DMS53 (cell line): ENCODE data around the gene SNX32.
A peak's percentile ranks its signal among the peaks of the same experiment; 100 is the strongest.

Source experiments
- DNase-seq: peaks from one replicate; lab custom pipeline; 2025; lab: John Stamatoyannopoulos, UW

Gene SNX32

DNA sequence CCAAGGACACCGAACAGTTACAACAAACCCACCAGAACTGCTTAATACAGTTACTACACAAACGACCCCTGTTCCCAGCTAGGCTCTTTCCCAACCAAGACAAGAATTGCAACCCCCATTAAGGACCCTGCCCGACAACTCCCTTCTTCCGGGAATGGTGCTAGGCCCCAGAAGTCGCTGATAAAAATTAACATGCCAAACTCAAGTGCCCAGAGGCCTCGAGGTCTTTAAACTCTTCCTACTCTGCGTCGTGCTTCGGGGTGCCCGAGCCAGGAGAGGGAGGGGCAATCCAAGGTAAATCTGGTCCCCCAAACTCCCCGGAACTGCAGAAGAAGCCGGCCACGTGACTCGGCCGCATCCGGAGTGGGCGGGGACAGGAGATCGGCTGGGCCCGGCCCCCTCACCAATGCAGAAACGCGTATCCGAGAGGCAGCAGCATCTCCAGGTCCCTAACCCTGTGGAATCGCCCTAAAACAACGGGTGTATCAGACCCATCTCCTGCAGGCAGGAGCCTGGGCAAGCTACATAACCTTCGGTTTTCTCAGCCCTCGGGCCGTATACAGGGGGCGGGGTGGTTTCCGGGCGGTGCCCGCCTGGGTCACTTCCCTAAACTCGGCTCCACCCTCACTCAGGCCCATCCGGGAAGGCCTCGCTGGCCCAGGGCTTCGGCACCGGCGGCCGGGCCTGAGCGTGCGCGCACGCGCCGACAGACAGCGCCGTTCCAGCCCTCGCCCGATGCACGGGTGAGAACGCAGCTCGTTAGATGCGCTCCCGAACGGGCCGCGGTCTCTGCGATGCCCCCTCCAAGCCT, 23.1 kb downstream of the SNX32 start:
- peak; percentile 88 for DNase-seq

DNA sequence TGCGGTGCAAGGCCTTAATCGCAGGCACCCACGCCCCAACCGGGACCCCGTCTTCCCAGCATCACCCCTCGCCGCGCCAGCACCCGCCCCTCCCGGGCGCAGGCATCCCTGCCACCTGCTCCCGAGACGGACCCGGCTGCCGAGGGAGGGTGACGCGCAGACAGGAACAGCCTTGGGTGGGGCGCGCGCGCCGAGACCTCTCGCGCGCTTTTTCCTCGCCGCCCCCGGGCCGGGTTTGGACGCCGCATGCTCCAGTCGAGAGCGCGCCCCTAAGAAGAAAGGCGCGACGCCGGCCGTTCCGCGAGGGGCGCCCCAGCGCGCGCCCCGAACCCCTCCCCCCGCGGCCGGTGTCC, 23.7 kb downstream of the SNX32 start:
- DNase-seq: peak; percentile 86

DNA sequence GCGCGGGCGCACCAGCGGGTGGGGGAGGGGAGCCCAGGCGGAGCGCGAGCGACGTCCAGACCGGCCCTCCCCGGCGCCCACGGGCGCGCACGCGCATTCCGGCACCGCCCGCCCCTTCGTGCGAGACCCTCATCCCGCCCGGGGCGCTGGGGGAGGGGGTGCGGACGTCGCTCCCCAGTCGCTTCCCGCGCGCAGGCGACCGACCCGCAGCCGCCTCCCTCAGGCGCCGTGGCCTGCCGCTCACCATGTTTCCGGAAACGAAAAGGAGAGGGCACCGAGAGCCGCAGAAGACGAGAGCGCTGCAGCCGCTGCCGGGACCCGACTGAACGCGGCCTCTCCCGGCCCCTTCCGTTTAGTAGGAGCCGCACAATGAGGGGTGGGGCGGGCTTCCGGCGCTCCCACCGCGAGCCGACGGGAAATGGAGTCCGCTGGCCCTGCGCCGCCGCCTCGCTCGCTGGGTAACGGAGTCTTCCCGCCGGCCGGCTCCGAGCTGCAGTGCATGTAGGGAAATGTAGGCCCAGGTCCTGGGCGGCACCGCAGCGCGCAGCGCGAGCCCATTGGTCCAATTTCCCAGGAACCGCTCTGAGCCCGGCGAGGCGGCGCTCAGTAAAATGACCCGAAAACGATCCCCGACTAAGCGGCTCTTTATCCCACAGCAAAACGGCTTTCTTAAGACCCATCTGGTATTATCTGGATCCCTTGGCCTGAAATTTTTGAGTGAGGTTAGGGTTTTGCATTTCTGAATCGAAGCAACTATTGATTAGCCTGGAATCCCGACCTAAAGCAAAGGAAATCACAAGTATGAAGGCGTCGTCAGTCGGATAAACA, 24.3 kb downstream of the SNX32 start, which contains the start of gene CFL1:
Gene CFL1, minus strand, starts transcription at position 328 of the 828 bp plus-strand sequence. Its CDS starts 81 bp downstream, at position 247.
- peak; percentile 99 for DNase-seq

DNA sequence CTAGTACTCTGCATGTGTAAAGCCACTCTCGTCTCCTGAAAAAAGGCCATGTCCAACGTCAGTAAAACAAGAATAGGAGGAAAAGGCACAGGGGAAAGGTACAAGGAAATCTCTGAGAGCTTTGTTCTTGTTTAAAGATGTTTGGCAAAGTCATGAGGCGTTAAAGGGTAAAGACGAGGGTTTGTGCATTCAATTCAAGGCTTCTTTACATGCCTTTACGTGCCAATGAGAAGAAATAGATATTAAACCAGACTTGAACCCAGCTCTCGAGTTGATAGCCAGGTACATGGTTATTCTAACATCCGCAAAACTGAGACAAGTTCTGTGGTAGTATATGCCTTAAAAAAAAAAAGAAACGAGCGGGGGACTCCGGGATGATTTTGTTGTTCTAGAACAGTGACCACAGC, 24.9 kb downstream of the SNX32 start:
- DNase-seq: no peak

DNA sequence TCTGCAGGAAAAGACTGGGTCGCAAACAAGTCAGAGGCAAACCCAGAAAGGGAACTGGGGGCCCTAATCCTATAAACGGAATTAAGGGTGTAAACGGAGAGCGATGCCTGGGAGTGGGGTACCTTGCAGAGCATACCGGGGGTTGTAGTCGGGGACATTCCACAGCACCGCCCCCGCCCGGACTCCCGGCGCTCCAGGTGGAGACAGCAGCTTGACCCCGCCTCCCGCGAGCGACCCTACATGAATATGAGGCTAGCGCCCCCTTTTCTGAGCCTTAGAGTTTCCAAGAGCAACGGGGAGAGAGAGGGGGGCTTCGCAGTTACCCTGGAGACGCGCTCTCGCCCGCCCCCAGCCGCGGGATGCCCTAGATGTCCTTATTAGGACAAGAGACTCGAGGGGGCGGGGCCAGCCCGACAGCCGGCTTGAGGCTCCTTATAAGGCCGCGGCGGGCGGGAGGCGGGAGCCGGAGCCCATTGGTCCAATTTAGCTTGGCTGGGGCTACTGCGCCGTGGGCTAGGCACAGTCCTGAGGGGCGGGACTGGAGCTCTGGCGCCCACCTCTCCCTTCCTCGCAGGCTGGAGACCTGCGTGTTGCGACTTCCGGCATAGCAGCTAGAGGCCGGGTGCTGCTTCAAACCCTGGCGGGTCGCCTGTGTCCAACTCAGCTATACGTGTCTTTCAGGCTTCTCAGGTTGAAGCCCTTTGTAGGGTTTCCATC, 25.5 kb downstream of the SNX32 start:
- peak; percentile 100 for DNase-seq

DNA sequence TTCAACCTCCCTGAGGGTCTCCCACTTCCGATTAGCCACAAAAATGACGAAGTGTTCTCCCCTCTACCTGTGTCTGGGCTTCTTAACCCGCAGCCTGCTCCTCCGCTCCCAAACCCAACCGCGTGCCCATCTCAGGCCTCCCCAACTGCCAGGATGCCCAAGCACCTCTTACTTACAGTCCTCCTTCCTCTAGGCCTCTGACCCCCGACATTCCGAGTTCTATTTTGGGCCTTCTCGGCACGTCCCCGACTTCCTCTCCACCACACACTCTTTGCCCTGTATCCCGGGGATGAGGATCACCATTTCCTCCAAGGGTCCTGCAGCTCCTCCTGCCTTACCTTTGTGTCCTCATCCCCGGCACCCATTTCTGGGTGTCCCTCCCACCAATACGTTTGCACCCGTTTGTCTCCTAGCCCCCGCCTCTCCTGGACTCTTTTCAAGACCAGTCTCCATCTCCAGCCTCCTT, 26.1 kb downstream of the SNX32 start:
- peak; percentile 84 for DNase-seq

DNA sequence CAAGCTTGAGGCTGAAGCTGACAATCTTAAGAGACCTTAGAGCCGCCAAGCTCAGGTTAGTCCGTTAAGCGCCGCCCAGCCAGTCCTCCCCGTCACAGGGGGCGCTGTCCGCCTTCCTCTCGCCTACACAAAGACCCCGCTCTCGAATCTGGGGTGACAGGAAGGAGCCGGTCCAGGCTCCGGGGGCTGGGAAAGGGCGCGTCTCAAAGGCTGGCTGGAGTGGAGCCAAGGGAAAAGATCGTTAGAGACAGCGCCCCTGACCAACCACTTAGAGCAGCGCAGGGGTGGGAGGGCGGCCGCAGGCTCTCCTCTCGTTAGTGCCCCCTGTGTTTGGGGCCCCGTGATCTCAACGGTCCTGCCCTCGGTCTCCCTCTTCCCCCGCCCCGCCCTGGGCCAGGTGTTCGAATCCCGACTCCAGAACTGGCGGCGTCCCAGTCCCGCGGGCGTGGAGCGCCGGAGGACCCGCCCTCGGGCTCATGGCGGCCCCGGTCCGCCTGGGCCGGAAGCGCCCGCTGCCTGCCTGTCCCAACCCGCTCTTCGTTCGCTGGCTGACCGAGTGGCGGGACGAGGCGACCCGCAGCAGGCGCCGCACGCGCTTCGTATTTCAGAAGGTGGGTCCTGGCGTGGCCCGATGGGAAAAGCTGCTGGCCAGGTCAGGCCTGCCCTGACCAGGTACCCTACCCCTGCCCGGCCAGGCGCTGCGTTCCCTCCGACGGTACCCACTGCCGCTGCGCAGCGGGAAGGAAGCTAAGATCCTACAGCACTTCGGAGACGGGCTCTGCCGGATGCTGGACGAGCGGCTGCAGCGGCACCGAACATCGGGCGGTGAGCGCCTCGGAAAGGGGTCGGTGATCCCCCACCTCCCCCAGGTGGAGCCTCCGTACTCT, 26.8 kb downstream of the SNX32 start, which contains the start of gene MUS81:
Gene MUS81, plus strand, starts transcription at position 156 of the 887 bp plus-strand sequence. Its CDS starts 321 bp downstream, at position 477.
- DNase-seq: peak; percentile 98

DNA sequence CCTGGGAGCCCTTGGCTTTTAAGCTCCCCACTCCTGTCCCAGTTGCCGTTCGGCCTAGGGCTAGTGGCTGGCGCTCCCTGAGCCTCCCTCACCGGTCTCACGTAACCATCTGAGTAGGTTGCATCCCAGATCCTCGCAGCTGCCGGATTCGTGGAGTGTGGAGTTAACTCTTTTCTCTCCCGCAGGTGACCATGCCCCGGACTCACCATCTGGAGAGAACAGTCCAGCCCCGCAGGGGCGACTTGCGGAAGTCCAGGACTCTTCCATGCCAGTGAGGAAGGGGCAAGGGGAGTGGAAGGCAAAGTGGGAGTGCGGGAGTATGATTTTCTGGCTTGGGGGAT, 27.4 kb downstream of the SNX32 start:
- DNase-seq: peak; percentile 76

DNA sequence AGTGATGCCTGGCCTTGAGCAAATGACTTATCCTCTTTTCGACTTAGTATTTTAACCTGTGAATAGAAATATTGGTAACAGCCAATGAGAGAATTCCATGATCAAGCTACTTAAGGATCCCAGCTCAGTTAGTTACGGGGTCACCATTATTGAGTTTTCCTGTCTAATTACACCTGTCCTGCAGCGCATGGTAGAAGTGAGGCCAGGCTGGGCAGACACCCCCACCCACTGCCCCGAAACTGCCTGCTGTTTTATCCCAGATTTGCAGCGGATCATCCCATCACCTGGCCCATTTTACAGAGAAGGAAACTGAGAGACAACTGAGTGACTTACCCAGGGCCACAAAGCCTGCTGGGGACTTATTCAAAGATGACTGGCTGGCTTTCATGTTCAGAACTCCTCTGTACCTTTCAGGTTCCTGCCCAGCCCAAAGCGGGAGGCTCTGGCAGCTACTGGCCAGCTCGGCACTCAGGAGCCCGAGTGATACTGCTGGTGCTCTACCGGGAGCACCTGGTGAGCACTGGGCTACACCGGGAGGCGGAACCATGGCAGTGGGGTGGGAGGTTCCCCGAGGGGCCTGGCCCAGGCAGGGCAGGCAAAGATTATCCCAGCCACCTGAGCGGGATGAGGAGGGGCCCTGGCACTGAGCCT, 27.9 kb downstream of the SNX32 start:
- no peak for DNase-seq

DNA sequence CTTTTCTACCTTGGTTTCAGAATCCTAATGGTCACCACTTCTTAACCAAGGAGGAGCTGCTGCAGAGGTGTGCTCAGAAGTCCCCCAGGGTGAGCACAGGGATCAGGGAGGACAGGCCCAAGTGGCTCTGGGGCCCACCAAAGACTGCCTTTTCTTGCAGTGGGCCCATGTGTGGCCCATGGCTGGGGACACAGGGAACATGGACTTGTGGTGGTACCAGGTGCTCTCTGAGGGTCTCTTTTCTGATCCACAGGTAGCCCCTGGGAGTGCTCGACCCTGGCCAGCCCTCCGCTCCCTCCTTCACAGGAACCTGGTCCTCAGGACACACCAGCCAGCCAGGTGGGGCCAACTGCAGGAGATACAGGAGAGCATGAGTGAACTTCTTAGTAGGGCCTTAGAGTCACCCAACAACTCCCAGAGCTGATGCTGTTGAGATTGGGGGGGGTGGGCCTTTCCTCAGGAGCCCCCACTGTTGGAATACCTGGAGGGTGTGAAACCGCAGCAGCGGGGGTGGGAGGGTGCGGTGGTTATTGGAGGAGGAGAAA, 28.5 kb downstream of the SNX32 start:
- DNase-seq: no peak

DNA sequence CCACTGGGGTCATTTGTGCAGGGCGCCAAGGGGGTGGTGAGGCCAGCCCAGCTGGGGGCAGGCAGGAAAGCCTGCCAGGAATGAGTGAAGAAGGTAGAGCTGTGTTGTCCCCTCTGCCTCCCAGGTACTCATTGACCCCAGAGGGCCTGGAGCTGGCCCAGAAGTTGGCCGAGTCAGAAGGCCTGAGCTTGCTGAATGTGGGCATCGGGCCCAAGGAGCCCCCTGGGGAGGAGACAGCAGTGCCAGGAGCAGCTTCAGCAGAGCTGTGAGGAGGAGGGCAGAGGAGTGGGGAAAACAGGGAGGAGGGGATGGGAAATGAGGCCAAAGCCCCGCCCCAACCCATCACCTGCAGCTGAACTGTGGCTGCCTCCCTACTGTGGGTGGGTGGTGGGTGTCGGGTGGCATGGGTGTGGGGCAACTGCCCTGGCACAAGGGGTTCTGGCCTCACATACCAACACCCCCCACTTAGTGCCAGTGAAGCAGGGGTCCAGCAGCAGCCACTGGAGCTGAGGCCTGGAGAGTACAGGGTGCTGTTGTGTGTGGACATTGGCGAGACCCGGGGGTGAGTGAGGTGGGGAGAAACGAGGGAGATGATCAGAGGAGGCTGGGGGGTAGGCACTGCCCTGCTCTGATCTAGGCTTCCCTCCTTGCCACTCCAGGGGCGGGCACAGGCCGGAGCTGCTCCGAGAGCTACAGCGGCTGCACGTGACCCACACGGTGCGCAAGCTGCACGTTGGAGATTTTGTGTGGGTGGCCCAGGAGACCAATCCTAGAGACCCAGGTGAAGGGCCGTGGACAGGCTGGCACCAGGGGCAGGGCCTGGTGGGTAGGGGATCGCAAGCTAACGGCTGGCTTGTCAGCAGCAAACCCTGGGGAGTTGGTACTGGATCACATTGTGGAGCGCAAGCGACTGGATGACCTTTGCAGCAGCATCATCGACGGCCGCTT, 29.5 kb downstream of the SNX32 start:
- no peak for DNase-seq

DNA sequence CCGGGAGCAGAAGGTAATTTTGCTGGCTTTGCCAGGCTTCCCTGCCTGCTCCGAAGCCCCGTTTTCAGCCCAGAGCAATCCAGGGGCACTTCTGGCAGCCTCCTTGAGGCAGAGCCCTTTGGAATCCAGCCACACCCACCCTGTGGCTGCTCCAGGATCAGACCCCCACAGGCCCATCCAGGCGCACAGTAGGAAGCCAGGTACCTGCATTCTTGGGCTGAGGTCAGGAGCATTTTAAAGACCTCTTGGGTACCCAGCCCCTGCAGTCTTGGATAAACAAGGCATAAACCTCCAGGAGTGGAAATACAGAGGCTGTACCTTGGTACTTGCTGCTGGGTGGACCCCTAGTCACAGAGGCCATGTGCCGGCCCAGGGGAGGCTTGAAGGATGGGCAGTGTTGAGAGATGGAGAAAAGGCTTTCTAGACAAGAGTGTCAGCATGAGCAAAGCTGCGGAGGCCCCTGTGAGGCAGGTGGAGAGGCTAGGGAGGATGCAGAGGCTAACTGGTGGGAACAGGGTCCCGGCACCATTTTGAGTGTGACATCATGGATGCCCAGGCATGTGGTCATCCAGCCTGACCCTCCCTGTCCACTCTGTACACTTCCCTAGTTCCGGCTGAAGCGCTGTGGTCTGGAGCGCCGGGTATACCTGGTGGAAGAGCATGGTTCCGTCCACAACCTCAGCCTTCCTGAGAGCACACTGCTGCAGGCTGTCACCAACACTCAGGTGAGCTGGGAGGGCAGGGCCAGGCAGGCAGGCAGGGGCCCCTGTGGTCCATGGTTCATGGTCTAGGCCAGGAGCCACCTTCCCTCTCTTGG, 30.3 kb downstream of the SNX32 start:
- no peak for DNase-seq

DNA sequence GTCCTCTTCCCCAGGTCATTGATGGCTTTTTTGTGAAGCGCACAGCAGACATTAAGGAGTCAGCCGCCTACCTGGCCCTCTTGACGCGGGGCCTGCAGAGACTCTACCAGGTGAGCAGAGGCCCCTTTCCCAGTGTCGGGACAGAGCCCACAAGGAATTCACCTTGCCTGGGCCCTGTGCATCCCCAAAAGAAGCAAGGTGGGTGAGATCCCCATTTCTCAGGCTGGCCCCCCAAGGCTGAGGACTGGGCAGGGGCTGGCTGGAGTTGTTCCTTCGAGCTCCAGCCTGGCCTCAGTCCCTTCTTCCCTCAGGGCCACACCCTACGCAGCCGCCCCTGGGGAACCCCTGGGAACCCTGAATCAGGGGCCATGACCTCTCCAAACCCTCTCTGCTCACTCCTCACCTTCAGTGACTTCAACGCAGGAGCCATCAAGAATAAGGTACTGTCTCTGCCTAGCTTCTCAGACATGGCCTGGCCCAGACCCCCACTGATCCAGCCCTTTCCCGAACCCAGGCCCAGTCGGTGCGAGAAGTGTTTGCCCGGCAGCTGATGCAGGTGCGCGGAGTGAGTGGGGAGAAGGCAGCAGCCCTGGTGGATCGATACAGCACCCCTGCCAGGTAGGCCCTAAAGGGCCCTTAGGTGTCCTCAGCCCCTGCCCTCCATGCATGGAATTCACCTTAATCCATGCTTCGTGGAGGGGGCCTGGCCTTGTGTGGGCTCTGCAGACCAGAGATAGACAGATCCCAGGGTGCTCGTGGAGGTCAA, 31.1 kb downstream of the SNX32 start:
- no peak for DNase-seq

DNA sequence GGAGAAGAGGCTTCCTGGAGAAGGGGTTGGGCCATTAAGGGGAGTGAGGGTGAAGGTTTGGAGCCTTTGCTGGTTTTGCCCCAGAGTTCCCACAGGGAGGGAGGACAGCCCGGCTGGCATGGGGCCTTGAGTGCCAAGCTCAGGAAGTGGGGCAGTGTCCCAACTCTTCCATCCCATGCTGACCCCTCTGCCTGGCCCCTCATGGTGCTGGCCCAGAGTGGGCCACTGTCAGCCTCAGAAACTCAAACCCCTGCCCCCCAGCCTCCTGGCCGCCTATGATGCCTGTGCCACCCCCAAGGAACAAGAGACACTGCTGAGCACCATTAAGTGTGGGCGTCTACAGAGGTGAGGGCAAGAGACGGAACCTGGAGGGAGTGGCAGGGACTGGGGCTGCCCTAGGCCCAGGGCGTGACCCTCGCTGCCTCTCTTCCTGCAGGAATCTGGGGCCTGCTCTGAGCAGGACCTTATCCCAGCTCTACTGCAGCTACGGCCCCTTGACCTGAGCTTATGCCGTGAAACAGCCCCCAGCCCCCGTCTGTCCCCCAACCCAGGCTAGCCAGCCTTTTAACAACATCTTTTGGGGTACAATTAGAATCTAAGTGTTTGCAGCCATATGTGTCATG, 31.9 kb downstream of the SNX32 start:
- no peak for DNase-seq

DNA sequence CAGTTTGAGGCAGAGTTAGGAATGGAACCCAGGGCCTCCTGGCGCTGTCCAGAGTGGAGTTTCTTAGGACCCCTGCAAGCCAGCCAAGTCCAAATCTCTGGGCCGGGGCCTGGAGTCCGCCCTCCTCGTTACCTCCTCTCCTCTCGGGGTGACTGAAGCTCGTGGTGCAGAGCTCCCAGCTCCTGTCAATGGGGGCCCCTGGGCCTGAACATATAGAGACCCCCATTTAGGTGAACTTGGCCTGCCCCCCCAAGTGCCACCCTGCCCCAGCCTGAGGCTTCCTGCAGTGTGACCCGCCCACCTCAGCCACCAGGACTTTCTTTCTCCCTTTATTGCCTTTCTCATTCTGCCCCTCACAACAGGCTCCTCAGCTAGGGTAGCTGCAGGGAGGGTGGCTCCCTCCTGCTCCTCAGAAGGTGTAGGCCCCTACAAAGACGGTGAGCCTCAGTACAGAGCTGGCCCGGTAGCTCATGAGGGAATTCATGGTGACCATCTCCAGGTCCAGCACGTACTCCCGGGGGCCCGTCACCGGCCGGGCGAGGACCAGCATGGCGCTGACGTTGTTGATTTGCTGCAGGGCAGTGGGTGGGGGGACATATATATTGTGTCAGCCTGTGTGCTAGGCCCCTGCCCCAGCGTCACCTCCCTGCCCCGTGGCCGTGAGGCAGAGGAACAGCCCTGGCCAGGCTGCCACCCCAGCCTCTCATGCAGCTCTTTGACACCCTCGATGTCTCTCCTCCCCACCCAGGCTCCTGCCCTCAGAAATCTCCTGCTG, 32.9 kb downstream of the SNX32 start:
- DNase-seq: no peak

DNA sequence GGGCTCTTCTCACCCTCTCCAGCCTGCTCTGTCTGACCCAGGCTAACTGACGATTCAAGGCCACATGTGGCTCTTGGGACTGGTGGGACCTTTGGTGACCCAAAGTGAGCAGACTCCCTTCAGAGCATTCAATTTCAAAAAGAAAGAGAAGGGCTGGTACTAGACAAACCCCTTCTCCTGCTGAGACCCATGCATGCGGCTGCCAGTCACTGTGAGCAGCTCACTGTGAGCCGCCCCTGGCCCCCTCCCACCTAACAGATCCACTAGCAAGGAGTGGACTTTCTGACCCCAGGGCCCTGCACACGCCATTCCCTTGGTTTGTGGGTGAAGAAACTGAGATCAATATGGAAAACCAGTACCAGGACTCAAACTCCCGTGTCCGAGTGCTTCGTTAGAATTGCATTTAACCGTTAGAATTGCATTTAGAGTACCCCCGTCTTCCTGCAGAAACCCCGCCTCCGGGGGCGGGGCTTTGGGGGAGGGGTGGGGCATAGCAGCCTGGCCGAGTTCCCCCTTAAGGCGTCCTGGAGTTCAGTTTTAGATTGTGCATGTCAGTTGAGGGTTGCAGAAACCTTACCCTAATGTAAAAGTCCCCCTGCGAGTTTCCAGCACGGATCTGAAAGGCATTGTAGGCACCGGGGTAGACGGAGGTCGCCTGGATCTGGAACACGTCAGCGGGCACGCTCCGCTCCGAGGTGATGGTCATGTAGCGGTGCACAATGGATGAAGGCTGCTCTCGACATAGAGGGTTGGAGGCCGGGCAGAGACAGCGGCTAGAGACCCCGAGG, 33.7 kb downstream of the SNX32 start:
- DNase-seq: no peak
